Measurements from ENCODE around the gene OR10R2.

OR10R2 gene

DNA sequence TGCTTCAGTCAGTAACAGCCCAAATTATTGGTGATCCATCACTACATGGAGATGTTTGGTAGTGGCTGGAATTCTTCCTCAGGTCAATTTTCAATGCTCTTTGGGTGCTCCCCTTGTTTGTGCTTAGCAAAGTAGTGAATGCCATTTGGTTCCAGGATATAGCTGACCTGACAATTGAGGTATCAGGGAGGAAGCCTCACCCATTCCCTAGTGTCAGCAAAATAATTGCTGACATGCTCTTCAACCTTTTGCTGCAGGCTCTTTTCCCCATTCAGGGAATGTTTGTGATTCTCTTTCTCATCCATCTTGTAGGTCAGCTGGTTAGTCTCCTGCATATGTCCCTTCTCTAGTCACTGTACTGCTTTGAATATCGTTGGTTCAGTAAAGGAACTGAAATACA, 17.5 kb upstream of the OR10R2 start:
- no peak for TF ChIP-seq CTCF (IDR thresholded peaks at IDR 0.05; ENCODE audit: insufficient read depth, low read length, poor library complexity, severe bottlenecking)
- no peak for DNase-seq (ENCODE audit: extremely low read depth, insufficient read length)
- Histone ChIP-seq H3K4me3 (replicated peaks; ENCODE audit: low read depth, low read length) (no peak overlapping the region), H3K36me3 (ENCODE audit: control insufficient read depth, insufficient read depth, low read length) (no peaks in the 10 kb centered on the region), H3K27me3 (replicated peaks; ENCODE audit: control insufficient read depth, insufficient read depth, low read length) (no peaks in the 10 kb centered on the region)

GRCh38 chr1:158457246-158457645, 14.8 kb upstream of the OR10R2 start:
- H3K4me3 ChIP-seq (replicated peaks; ENCODE audit: low read depth, low read length): no peak overlapping the region
- H3K27me3 ChIP-seq (replicated peaks; ENCODE audit: control insufficient read depth, insufficient read depth, low read length): no peaks in the 10 kb centered on the region
- no peaks in the 10 kb centered on the region for H3K36me3 ChIP-seq (ENCODE audit: control insufficient read depth, insufficient read depth, low read length)
- no peak for DNase-seq (ENCODE audit: extremely low read depth, insufficient read length)
- TF ChIP-seq CTCF (IDR thresholded peaks at IDR 0.05; ENCODE audit: insufficient read depth, low read length, poor library complexity, severe bottlenecking): no peak

GRCh38 chr1:158458263-158458662, 13.8 kb upstream of the OR10R2 start:
- TF ChIP-seq CTCF (IDR thresholded peaks at IDR 0.05; ENCODE audit: insufficient read depth, low read length, poor library complexity, severe bottlenecking): no peak
- Histone ChIP-seq H3K4me3 (replicated peaks; ENCODE audit: low read depth, low read length) (no peak overlapping the region), H3K36me3 (ENCODE audit: control insufficient read depth, insufficient read depth, low read length) (no peaks in the 10 kb centered on the region), H3K27me3 (replicated peaks; ENCODE audit: control insufficient read depth, insufficient read depth, low read length) (no peaks in the 10 kb centered on the region)
- DNase-seq (ENCODE audit: extremely low read depth, insufficient read length): no peak

- H3K4me3 ChIP-seq (replicated peaks; ENCODE audit: low read depth, low read length): no peak within 1 kb of the TSS
- H3K27me3 ChIP-seq (replicated peaks; ENCODE audit: control insufficient read depth, insufficient read depth, low read length): no peaks in the 10 kb centered on the region
- no peak for TF ChIP-seq CTCF (IDR thresholded peaks at IDR 0.05; ENCODE audit: insufficient read depth, low read length, poor library complexity, severe bottlenecking)
- DNase-seq (ENCODE audit: extremely low read depth, insufficient read length): no peak
- no peaks in the 10 kb centered on the region for H3K36me3 ChIP-seq (ENCODE audit: control insufficient read depth, insufficient read depth, low read length)
Observed at GRCh38 chr1:158461534-158461933, 10.5 kb upstream of the OR10R2 start, which contains the start of gene OR10K1. Gene OR10K1, plus strand, starts transcription at chr1:158461834. Its CDS starts 3,728 bp downstream, at chr1:158465562.

DNA sequence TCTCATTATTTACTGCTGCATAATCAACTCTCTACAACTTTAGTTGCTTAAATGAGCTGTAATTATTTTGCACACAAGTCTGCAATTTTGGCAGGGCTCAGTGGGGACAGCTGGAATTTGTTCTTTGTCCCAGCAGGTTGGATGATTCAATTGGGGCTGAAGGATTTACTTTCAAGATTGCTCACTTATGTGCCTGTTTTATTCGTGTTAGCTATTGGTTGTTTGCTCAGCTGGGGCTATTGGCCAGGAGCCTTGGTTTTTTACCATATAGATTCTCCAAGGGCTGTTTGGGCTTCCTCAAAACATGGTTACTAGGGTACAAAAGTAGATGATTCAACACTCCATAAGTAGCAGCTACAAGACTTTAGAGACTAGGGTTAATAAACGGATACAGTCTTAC, 13.4 kb downstream of the OR10R2 start:
- H3K4me3 ChIP-seq (replicated peaks; ENCODE audit: low read depth, low read length): no peak overlapping the region
- TF ChIP-seq CTCF (IDR thresholded peaks at IDR 0.05; ENCODE audit: insufficient read depth, low read length, poor library complexity, severe bottlenecking): no peak
- H3K36me3 ChIP-seq (ENCODE audit: control insufficient read depth, insufficient read depth, low read length): no peaks in the 10 kb centered on the region
- no peak for DNase-seq (ENCODE audit: extremely low read depth, insufficient read length)
- no peaks in the 10 kb centered on the region; the same call in 1 of the 2 replicates for H3K27me3 ChIP-seq (replicated peaks; ENCODE audit: control insufficient read depth, insufficient read depth, low read length)

- H3K36me3 ChIP-seq (ENCODE audit: control insufficient read depth, insufficient read depth, low read length): no peaks in the 10 kb centered on the region
- no peaks in the 10 kb centered on the region for H3K27me3 ChIP-seq (replicated peaks; ENCODE audit: control insufficient read depth, insufficient read depth, low read length)
- no peak overlapping the region for H3K4me3 ChIP-seq (replicated peaks; ENCODE audit: low read depth, low read length)
- DNase-seq (ENCODE audit: extremely low read depth, insufficient read length): no peak
- TF ChIP-seq CTCF (IDR thresholded peaks at IDR 0.05; ENCODE audit: insufficient read depth, low read length, poor library complexity, severe bottlenecking): no peak
Observed at GRCh38 chr1:158491316-158491715, 19.3 kb downstream of the OR10R2 start.
